ENCODE data around the gene SOX10.

Gene SOX10

GRCh38 chr22:37983860-37984791 is at the start of gene SOX10:
SOX10 (minus strand) TSS chr22:37984555; CDS start chr22:37983784, 771 bp downstream.
- DNase-seq (ENCODE audit: low read depth) = no peak

- DNase-seq (ENCODE audit: low read depth) = no peak
Observed at GRCh38 chr22:38033522-38034277, 49.3 kb upstream of the SOX10 start.

GRCh38 chr22:38032681-38033521 is 48.5 kb upstream of the SOX10 start:
- DNase-seq (ENCODE audit: low read depth) = no peak

- DNase-seq (ENCODE audit: low read depth) = no peak
Observed at GRCh38 chr22:38031491-38031890, 47.1 kb upstream of the SOX10 start.

- DNase-seq (ENCODE audit: low read depth) = no peak
Observed at GRCh38 chr22:38030311-38031133, 46.2 kb upstream of the SOX10 start.

GRCh38 chr22:38029901-38030300 is 45.5 kb upstream of the SOX10 start:
- no peak for DNase-seq (ENCODE audit: low read depth)

- DNase-seq (ENCODE audit: low read depth) = no peak
Observed at GRCh38 chr22:38029370-38029769, 45.0 kb upstream of the SOX10 start.

- DNase-seq (ENCODE audit: low read depth) = no peak
Observed at GRCh38 chr22:38028344-38029130, 44.2 kb upstream of the SOX10 start.

- DNase-seq (ENCODE audit: low read depth) = no peak
Observed at GRCh38 chr22:38027487-38027886, 43.1 kb upstream of the SOX10 start.

- DNase-seq (ENCODE audit: low read depth) = no peak
Observed at GRCh38 chr22:38026130-38027111, 42.1 kb upstream of the SOX10 start.

- DNase-seq (ENCODE audit: low read depth) = no peak
Observed at GRCh38 chr22:38025514-38025913, 41.2 kb upstream of the SOX10 start.

GRCh38 chr22:38023045-38023444 is 38.7 kb upstream of the SOX10 start:
- no peak for DNase-seq (ENCODE audit: low read depth)

GRCh38 chr22:38021206-38021605 is 36.9 kb upstream of the SOX10 start:
- DNase-seq (ENCODE audit: low read depth) = no peak

- no peak for DNase-seq (ENCODE audit: low read depth)
Observed at GRCh38 chr22:38018938-38019827, 34.8 kb upstream of the SOX10 start.

- no peak for DNase-seq (ENCODE audit: low read depth)
Observed at GRCh38 chr22:38017939-38018885, 33.9 kb upstream of the SOX10 start.

GRCh38 chr22:38017272-38017920 is 33.0 kb upstream of the SOX10 start:
- no peak for DNase-seq (ENCODE audit: low read depth)
